Spleen (tissue), 11 donors: Measurements from ENCODE around the gene EIF2D. TPM values are rescaled to one million over a fixed set of nuclear protein-coding genes. Genes with fewer than 3 reads are reported as not detected.

ENCODE experiments used
- DNase-seq: peaks from one replicate; pipeline ENCODE4 v3.0.0-alpha.2; 2020
- H3K27ac ChIP-seq, 8 donors: fragments of 200-600 bp; sonication (generic) in 7 of 8; 1 replicate in 4 of 8; 2 replicates in 4 of 8; pipeline versions ENCODE4 v1.5.0 to v1.8.0; 2016 to 2021; ENCODE audit warnings: inconsistent platforms in 4 of 8, mild to moderate bottlenecking in 4 of 8, moderate library complexity in 1 of 8
- H3K27me3 ChIP-seq, 7 donors: fragments of 200-600 bp; sonication (generic) in 6 of 7; replicated peaks in 1 of 7; 1 replicate in 4 of 7; 2 replicates in 3 of 7; pipeline versions ENCODE4 v1.5.0 to v1.8.0; 2016 to 2021; ENCODE audit warnings: inconsistent platforms in 3 of 7, mild to moderate bottlenecking in 1 of 7
- H3K36me3 ChIP-seq, 6 donors: fragments of 200-600 bp; sonication (generic) in 5 of 6; 1 replicate in 4 of 6; 2 replicates in 2 of 6; pipeline versions ENCODE4 v1.5.0 to v1.8.0; 2016 to 2021; ENCODE audit warnings: inconsistent platforms in 2 of 6
- H3K4me1 ChIP-seq, 6 donors: fragments of 200-600 bp; sonication (generic) in 5 of 6; 1 replicate in 3 of 6; 2 replicates in 3 of 6; pipeline versions ENCODE4 v1.5.0 to v1.8.0; 2016 to 2021; ENCODE audit warnings: inconsistent platforms in 3 of 6
- H3K4me3 ChIP-seq, 8 donors: fragments of 200-600 bp; sonication (generic) in 7 of 8; 1 replicate in 4 of 8; 2 replicates in 4 of 8; pipeline versions ENCODE4 v1.5.0 to v1.8.0; 2016 to 2021; ENCODE audit warnings: inconsistent platforms in 4 of 8, mild to moderate bottlenecking in 4 of 8, moderate library complexity in 2 of 8
- H3K9me3 ChIP-seq, 8 donors: fragments of 200-600 bp; sonication (generic) in 7 of 8; 1 replicate in 4 of 8; 2 replicates in 4 of 8; pipeline versions ENCODE4 v1.5.0 to v1.8.0; 2016 to 2021; ENCODE audit warnings: inconsistent platforms in 4 of 8
- CTCF ChIP-seq, 11 experiments: fragments of 200-600 bp in 7 of 11; fragments of 450-650 bp in 4 of 11; sonication (generic) in 4 of 11; IDR thresholded peaks in 8 of 11; conservative IDR thresholded peaks in 3 of 11; 1 replicate in 7 of 11; 2 replicates in 4 of 11; pipeline versions ENCODE4 v1.4.0 to v1.8.0; 2016 to 2021; ENCODE audit warnings: antibody characterized with exemption in 11 of 11, inconsistent platforms in 4 of 11, mild to moderate bottlenecking in 1 of 11
- POLR2A ChIP-seq, 3 donors: fragments of 450-650 bp; IDR thresholded peaks; one replicate each; pipeline ENCODE4 v1.5.1; 2017; ENCODE audit warnings: antibody characterized with exemption in 3 of 3, mild to moderate bottlenecking in 1 of 3
- POLR2AphosphoS5 ChIP-seq, 3 donors: sonication (generic); formaldehyde crosslinking; IDR thresholded peaks; one replicate each; pipeline ENCODE4 v1.5.1; 2017; ENCODE audit warnings: antibody characterized with exemption in 3 of 3
- WGBS, 5 donors: extraction: QIAGEN DNeasy Blood & Tissue Kit in 3 of 5; methylation state at CpG; one replicate each; pipeline versions ENCODE4 v1.1.5 to v1.1.7; 2013 to 2018; 5-methylcytosine and 5-hydroxymethylcytosine counted together
- intact Hi-C: fragments of 100-400 bp; cut with DNase I; formaldehyde crosslinking; loops from one replicate; pipeline ENCODE4 v1.15.0; 2023; ENCODE audit warnings: low total_unique reads
- polyA plus RNA-seq, 3 donors: library from polyadenylated mRNA; stranded (reverse); fragments of 200-250 nt; gene quantifications; one replicate each; pipeline ENCODE4 v1.2.1, GENCODE V29; 2013
- total RNA-seq, 7 donors: library from RNA; depleted of rRNA in 3 of 7; stranded (reverse); fragments of >200 nt in 3 of 7; fragmentation: NEBNext Ultra II Directional in 4 of 7; extraction: Animal tissue kit (Norgen Biotek cat#: 25700) in 4 of 7; gene quantifications; one replicate each; pipeline versions ENCODE4 v1.1.0 to v1.2.1, GENCODE V29; 2016 to 2021
- donor health status: healthy with polysubstance abuse.
- donor health status: DM: no; HTN: no; CAD: no; lungs with moderate emphysema.
- donor health status: DM: no; HTN: no; CAD: no.
- donor health status: Bipolar disorder and iron deficiency.
- donor health status: healthy.
- donor health status: DM: no; HTN: no; CAD: no.
- donor health status: DM: yes; HTN: yes; CAD: no.

EIF2D gene
- total and polyA plus RNA-seq, 10 donors = 38.7 to 51.6 (median 43.9) TPM

- H3K4me3 ChIP-seq = peak overlapping the region in 1 of 8 donors; percentile 27
- 34 to 62% (median 51%) methylated on average over 4 of the region's 4 CpGs for WGBS, 5 donors
- peak in 1 of 3 donors; percentile 6 for TF ChIP-seq POLR2AphosphoS5 (IDR thresholded peaks at IDR 0.05)
- no peak for TF ChIP-seq CTCF (IDR thresholded peaks at IDR 0.05 in 8 of 11, conservative IDR thresholded peaks at IDR 0.05 in 3 of 11)
These were observed 46.3 kb downstream of the EIF2D start for GRCh38 chr1:206565995-206566394.

GRCh38 chr1:206563367-206564207 lies 48.7 kb downstream of the EIF2D start:
- no peaks in the 10 kb centered on the region for H3K27me3 ChIP-seq
- peak overlapping the region in 6 of 8 donors; percentile 6 to 56 (median 12) for H3K4me3 ChIP-seq
- H3K36me3 ChIP-seq = peaks cover 0 to 89% (median 16%) of the 10 kb centered on the region in 6 donors
- peak overlapping the region in 7 of 8 donors; percentile 37 to 100 (median 72) for H3K27ac ChIP-seq
- 16 to 40% (median 29%) methylated on average over 1 of the region's 1 CpG for WGBS, 5 donors
- peaks cover 87 to 100% (median 99%) of the 10 kb centered on the region in 6 donors for H3K4me1 ChIP-seq
- no peak for DNase-seq
- TF ChIP-seq POLR2AphosphoS5 (IDR thresholded peaks at IDR 0.05) (no peak), CTCF (IDR thresholded peaks at IDR 0.05 in 8 of 11, conservative IDR thresholded peaks at IDR 0.05 in 3 of 11) (no peak), POLR2A (IDR thresholded peaks at IDR 0.05) (no peak)
- intact Hi-C loops = no loop called here
- no peaks in the 10 kb centered on the region for H3K9me3 ChIP-seq

More at GRCh38 chr1:206565995-206566394, 46.3 kb downstream of the EIF2D start:
- H3K4me1 ChIP-seq = peaks cover 76 to 100% (median 99%) of the 10 kb centered on the region in 6 donors
- peak overlapping the region in 6 of 8 donors; percentile 9 to 100 (median 76) for H3K27ac ChIP-seq
- peaks cover 0 to 100% (median 23%) of the 10 kb centered on the region in 6 donors for H3K36me3 ChIP-seq
- intact Hi-C loops = no loop called here
- no peaks in the 10 kb centered on the region for H3K27me3 ChIP-seq
- no peaks in the 10 kb centered on the region for H3K9me3 ChIP-seq
- no peak for DNase-seq

GRCh38 chr1:206560007-206560716 lies 52.1 kb downstream of the EIF2D start:
- Histone ChIP-seq H3K4me3 (peak overlapping the region; percentile 56 to 96 (median 81)), H3K27ac (peak overlapping the region; percentile 76 to 100 (median 95)), H3K9me3 (no peaks in the 10 kb centered on the region), H3K36me3 (peaks cover 0 to 54% (median 10%) of the 10 kb centered on the region in 6 donors), H3K4me1 (peaks cover 73 to 100% (median 90%) of the 10 kb centered on the region in 6 donors), H3K27me3 (no peaks in the 10 kb centered on the region)
- no peak for DNase-seq
- TF ChIP-seq CTCF (IDR thresholded peaks at IDR 0.05 in 8 of 11, conservative IDR thresholded peaks at IDR 0.05 in 3 of 11) (peak in 1 of 11 experiments; percentile 5), POLR2A (IDR thresholded peaks at IDR 0.05) (no peak), POLR2AphosphoS5 (IDR thresholded peaks at IDR 0.05) (no peak)
- intact Hi-C loops = no loop called here
- WGBS, 5 donors = 48 to 59% (median 52%) methylated on average over 10 of the region's 10 CpGs

GRCh38 chr1:206559672-206559995 lies 52.6 kb downstream of the EIF2D start:
- Histone ChIP-seq H3K27me3 (no peaks in the 10 kb centered on the region), H3K4me3 (peak overlapping the region; percentile 56 to 96 (median 81)), H3K9me3 (no peaks in the 10 kb centered on the region), H3K36me3 (peaks cover 0 to 49% (median 10%) of the 10 kb centered on the region in 6 donors), H3K27ac (peak overlapping the region; percentile 76 to 100 (median 95)), H3K4me1 (peaks cover 72 to 100% (median 88%) of the 10 kb centered on the region in 6 donors)
- TF ChIP-seq POLR2A (IDR thresholded peaks at IDR 0.05) = no peak
- intact Hi-C loops = no loop called here
- DNase-seq = no peak
- 48 to 63% (median 51%) methylated on average over 5 of the region's 5 CpGs for WGBS, 5 donors
